Activated CD4-positive, alpha-beta T cell treated with anti-CD3 and anti-CD28 coated beads, Interleukin-2, amount 10 ng/mL, durations not matched to agents 24 days and 14 days (primary cell): ENCODE data around the gene ASNSD1. TPM values are rescaled to one million over a fixed set of nuclear protein-coding genes. Genes with fewer than 3 reads are reported as not detected.

Experiments
- total RNA-seq: library from RNA; stranded (reverse); gene quantifications from 2 replicates; pipeline ENCODE4 v1.2.3, GENCODE V29; 2022

ASNSD1 gene
- total RNA-seq, 1 donor from 2014 or later, result 59.7 TPM

Other genes with a start within 250 kb of the ASNSD1 start
- gene WDR75, start 220.0 kb upstream of the ASNSD1 start, total RNA-seq, result 117 and 121 TPM in 2 replicates
- gene SLC40A1, start 80.7 kb upstream of the ASNSD1 start, total RNA-seq, result 0.78 and 1.4 TPM in 2 replicates
- gene ANKAR, start 13.2 kb downstream of the ASNSD1 start, total RNA-seq, result 2.9 and 3.4 TPM in 2 replicates
- 11.1 and 12.2 TPM in 2 replicates for gene OSGEPL1, start 101.3 kb downstream of the ASNSD1 start, total RNA-seq
- 74.5 and 82.7 TPM in 2 replicates for gene ORMDL1, start 122.9 kb downstream of the ASNSD1 start, total RNA-seq
- gene PMS1, start 123.0 kb downstream of the ASNSD1 start, total RNA-seq, result 67.2 and 69.2 TPM in 2 replicates